Mammary epithelial cell (primary cell): ENCODE results near the gene TMEM247.

Source experiments
- CTCF ChIP-seq, 2 donors: IDR thresholded peaks in 1 of 2; conservative IDR thresholded peaks in 1 of 2; 2 replicates each; pipeline ENCODE4 v1.5.1; 2011 to 2012; ENCODE audit warnings: inconsistent platforms in 2 of 2, low read length in 2 of 2, mild to moderate bottlenecking in 2 of 2, control low read depth in 1 of 2, low read depth in 1 of 2; ENCODE audit not compliant: insufficient read depth in 1 of 2; ENCODE audit errors: extremely low read depth in 1 of 2
- EZH2 ChIP-seq: IDR thresholded peaks from 2 replicates; pipeline ENCODE4 v1.6.1; 2012; ENCODE audit warnings: low read length, inconsistent platforms, borderline replicate concordance

- no peak for TF ChIP-seq CTCF (conservative IDR thresholded peaks at IDR 0.05 in 1 of 2, IDR thresholded peaks at IDR 0.05 in 1 of 2; ENCODE audit: extremely low read depth in 1 of 2, insufficient read depth in 1 of 2, low read depth in 1 of 2, low read length in 2 of 2)
- no peak for TF ChIP-seq EZH2
Observed at GRCh38 chr2:46487667-46488335, 8.4 kb downstream of the TMEM247 start.
